GM21529 (cell line): ENCODE data around the gene PRKCG.
"Not testable (repeated sequence)": the region's sequence is repeated elsewhere in the genome, so short reads cannot be mapped to it uniquely, and the experiment has no call there.

Source experiments
- ATAC-seq: cut with Tn5 transposase; IDR thresholded peaks from one replicate; pipeline ENCODE4 v1.9.1; 2021; ENCODE audit not compliant: unreplicated experiment

PRKCG gene

DNA sequence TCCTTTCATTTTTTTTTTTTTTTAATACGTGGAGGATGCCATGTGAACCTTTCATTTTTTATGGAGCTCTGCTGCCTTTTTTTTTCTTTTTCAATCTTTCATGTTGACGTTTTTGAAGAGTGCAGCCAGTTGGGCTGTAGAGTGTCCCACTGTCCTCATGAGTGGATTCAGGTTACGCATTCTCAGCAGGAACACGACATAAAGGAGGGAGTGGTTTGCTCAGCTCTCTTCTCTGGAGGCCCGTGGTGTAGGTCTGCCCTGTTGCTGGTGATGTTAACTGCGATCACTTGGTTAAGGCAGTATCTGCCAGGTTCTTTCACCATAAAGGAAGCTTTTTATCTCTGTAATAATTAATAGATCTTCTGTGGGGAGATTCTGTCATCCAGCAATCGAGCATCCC lies 54.0 kb downstream of the PRKCG start:
- ATAC-seq = no peak

- no peak for ATAC-seq
These were observed 60.2 kb downstream of the PRKCG start for GRCh38 chr19:53942001-53942786.

GRCh38 chr19:53944416-53944815 lies 62.4 kb downstream of the PRKCG start:
- no peak for ATAC-seq

DNA sequence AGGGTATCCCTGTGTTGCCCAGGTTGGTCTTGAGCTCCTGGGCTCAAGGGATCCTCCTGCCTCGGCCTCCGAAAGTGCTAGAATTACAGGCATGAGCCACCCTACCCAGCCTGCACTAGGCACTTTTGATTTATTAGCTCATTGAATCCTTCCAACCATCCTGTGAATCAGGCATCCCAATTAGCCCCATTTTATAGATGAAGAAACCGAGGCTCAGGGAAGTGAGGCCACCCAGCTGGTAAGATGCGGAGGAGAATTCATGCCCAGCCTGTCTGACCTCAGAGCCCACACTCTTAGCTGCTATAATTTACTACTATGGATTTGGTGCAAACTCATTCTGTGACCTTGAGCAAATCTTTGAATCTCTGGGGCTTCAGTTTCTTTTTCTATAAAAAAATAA lies 62.9 kb downstream of the PRKCG start:
- no peak for ATAC-seq

- no peak for ATAC-seq
These were observed 63.4 kb downstream of the PRKCG start for GRCh38 chr19:53945441-53945840.

DNA sequence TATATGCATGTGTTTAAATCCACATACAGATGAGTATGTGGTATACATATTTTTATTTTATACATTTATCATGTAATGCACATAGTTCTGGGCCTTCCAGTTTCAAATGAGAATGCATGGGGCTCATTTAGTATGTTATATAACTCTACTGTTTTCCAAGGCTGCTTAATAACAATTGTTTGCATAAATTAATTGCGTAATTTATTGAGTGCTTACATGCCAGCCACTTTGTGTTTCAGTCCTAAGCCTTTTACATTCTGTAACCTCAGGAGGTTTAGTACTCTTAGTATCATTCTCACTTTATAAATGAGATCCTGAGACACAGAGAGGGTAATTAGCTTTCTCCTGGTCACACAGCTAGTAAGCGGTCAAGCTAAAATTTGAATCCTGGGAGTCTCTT lies 64.0 kb downstream of the PRKCG start:
- no peak for ATAC-seq

GRCh38 chr19:53947624-53948023 lies 65.6 kb downstream of the PRKCG start:
- no peak for ATAC-seq

DNA sequence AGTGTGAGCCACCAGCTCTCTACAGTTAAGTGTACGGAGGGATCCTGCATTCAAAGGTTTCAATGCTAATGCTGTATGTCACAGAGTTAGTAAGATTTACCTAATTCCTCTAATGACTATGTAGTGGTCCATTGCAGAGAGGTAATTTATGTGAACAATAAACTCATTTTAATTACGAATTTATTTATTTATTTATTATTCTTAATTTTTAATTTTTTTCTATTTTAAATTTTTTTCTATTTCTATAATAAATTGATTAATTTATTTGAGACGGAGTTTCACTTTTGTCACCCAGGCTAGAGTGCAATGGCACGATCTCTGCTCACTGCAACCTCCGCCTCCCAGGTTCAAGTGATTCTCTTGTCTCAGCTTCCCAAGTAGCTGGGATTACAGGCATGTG lies 66.6 kb downstream of the PRKCG start:
- ATAC-seq = not testable (repeated sequence)

DNA sequence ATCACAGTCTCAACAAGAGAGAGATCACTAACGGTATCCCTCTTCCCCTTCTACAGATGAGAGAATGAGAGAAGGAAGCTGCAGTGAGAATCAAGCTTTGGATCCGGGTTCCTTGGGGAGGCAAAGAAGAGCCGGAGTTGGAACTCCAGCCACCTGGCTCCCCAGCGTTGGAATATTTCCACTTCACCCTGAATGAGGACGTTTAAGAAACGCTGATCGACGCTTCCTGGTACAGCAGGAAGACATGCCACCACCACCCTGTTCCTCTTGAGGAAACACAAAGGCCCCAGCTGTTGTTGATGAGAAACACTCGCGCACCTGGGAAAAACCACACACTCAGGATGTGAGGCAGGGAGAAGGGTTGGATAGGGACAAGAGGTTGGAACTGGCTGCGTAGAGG lies 69.4 kb downstream of the PRKCG start:
- ATAC-seq = no peak

GRCh38 chr19:53951947-53952346 lies 70.0 kb downstream of the PRKCG start:
- no peak for ATAC-seq

DNA sequence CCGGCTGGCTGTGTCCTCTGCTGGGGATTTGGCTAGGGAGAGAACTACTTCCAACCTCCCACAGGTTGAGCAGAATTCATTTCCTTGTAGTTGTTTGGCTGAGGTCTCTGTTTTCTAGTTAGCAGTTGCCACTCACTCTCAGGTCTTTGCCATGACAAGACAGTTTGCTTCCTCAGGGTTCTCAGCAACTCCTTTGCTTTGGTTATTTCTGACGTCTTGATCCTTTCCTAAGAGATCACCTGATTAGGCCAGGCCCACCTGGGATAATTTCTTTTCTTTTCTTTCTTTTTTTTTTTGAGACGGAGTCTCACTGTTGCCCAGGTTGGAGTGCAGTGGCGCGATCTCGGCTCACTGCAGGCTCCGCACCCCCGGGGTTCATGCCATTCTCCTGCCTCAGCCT lies 71.4 kb downstream of the PRKCG start:
- ATAC-seq = no peak
